Limb (tissue), 2 donors: ENCODE data around the gene TMEM190.
"Not testable (repeated sequence)": the region's sequence is repeated elsewhere in the genome, so short reads cannot be mapped to it uniquely, and the experiment has no call there.

Source experiments
- DNase-seq, 2 donors: peaks; one replicate each; pipeline ENCODE4 v3.0.0-alpha.2; 2016; ENCODE audit errors: extremely low spot score in 2 of 2

The TMEM190 gene

GRCh38 chr19:55376241-55376933, at the start of gene TMEM190:
TSS of gene TMEM190 (plus strand) at chr19:55376826. CDS start at chr19:55376854, 28 bp downstream.
- DNase-seq: no peak

GRCh38 chr19:55328774-55329318, 47.8 kb upstream of the TMEM190 start:
- DNase-seq: not testable (repeated sequence)

- DNase-seq: not testable (repeated sequence)
Observed at GRCh38 chr19:55329791-55330190, 46.8 kb upstream of the TMEM190 start.

GRCh38 chr19:55333870-55334269, 42.8 kb upstream of the TMEM190 start:
- no peak for DNase-seq

- DNase-seq: no peak
Observed at GRCh38 chr19:55336101-55336500, 40.5 kb upstream of the TMEM190 start.

GRCh38 chr19:55339105-55339888, 37.3 kb upstream of the TMEM190 start, which contains the start of gene KMT5C:
TSS of gene KMT5C (plus strand) at chr19:55339876. CDS start at chr19:55341937, 2,061 bp downstream.
- DNase-seq: peak; percentile 100

- no peak for DNase-seq
Observed at GRCh38 chr19:55339889-55340783, 36.5 kb upstream of the TMEM190 start.

- peak in 1 of 2 donors; percentile 72 for DNase-seq
Observed at GRCh38 chr19:55340784-55341147, 35.9 kb upstream of the TMEM190 start.

- DNase-seq: peak; percentile 54 to 84
Observed at GRCh38 chr19:55341171-55341588, 35.4 kb upstream of the TMEM190 start.

GRCh38 chr19:55341595-55342531, 34.8 kb upstream of the TMEM190 start:
- DNase-seq: no peak

GRCh38 chr19:55344444-55344843, 32.2 kb upstream of the TMEM190 start:
- DNase-seq: peak in 1 of 2 donors; percentile 50

- no peak for DNase-seq
Observed at GRCh38 chr19:55345101-55345817, 31.4 kb upstream of the TMEM190 start.

- DNase-seq: peak in 1 of 2 donors; percentile 55
Observed at GRCh38 chr19:55345818-55346724, 30.6 kb upstream of the TMEM190 start.

GRCh38 chr19:55346725-55347441, 29.7 kb upstream of the TMEM190 start:
- no peak for DNase-seq

GRCh38 chr19:55347442-55348009, 29.1 kb upstream of the TMEM190 start:
- DNase-seq: no peak

GRCh38 chr19:55348317-55349034, 28.1 kb upstream of the TMEM190 start:
- no peak for DNase-seq
